Tibial artery (tissue), 4 donors: Measurements from ENCODE around the gene EHBP1L1.

ENCODE experiments used
- DNase-seq, 2 donors: peaks; one replicate each; pipeline ENCODE4 v3.0.0-alpha.2; 2019
- H3K27ac ChIP-seq, 2 donors: fragments of 200-600 bp; sonication (generic) in 1 of 2; 1 replicate in 1 of 2; 2 replicates in 1 of 2; pipeline ENCODE4 v1.5.1; 2018 to 2019; ENCODE audit warnings: mild to moderate bottlenecking in 1 of 2
- H3K27me3 ChIP-seq, 2 donors: fragments of 200-600 bp; sonication (generic) in 1 of 2; one replicate each; pipeline versions ENCODE4 v1.5.1 to v1.6.0; 2016 to 2019
- H3K36me3 ChIP-seq, 3 donors: fragments of 200-600 bp; sonication (generic) in 2 of 3; one replicate each; pipeline ENCODE4 v1.5.1; 2016 to 2019; ENCODE audit warnings: mild to moderate bottlenecking in 2 of 3
- H3K4me1 ChIP-seq, 4 donors: fragments of 200-600 bp; sonication (generic) in 2 of 4; 1 replicate in 3 of 4; 2 replicates in 1 of 4; pipeline ENCODE4 v1.5.1; 2016 to 2019
- H3K4me3 ChIP-seq, 2 donors: fragments of 200-600 bp; sonication (generic) in 1 of 2; 1 replicate in 1 of 2; 2 replicates in 1 of 2; pipeline ENCODE4 v1.5.1; 2018 to 2019; ENCODE audit warnings: mild to moderate bottlenecking in 2 of 2
- H3K9me3 ChIP-seq, 3 donors: fragments of 200-600 bp; sonication (generic) in 1 of 3; one replicate each; pipeline ENCODE4 v1.5.1; 2016 to 2019
- intact Hi-C: fragments of 100-400 bp; cut with DNase I; formaldehyde crosslinking; loops from one replicate; pipeline ENCODE4 v1.15.0; 2023; ENCODE audit warnings: low total_unique reads
- TF ChIP-seq, protein P1 (sequence below), 2 experiments: fragments of 200-600 bp in 1 of 2; fragments of 450-650 bp in 1 of 2; IDR thresholded peaks; one replicate each; pipeline ENCODE4 v1.5.1; 2017 to 2019; ENCODE audit warnings: antibody characterized with exemption in 2 of 2, mild to moderate bottlenecking in 1 of 2, moderate library complexity in 1 of 2

EHBP1L1 gene

DNA sequence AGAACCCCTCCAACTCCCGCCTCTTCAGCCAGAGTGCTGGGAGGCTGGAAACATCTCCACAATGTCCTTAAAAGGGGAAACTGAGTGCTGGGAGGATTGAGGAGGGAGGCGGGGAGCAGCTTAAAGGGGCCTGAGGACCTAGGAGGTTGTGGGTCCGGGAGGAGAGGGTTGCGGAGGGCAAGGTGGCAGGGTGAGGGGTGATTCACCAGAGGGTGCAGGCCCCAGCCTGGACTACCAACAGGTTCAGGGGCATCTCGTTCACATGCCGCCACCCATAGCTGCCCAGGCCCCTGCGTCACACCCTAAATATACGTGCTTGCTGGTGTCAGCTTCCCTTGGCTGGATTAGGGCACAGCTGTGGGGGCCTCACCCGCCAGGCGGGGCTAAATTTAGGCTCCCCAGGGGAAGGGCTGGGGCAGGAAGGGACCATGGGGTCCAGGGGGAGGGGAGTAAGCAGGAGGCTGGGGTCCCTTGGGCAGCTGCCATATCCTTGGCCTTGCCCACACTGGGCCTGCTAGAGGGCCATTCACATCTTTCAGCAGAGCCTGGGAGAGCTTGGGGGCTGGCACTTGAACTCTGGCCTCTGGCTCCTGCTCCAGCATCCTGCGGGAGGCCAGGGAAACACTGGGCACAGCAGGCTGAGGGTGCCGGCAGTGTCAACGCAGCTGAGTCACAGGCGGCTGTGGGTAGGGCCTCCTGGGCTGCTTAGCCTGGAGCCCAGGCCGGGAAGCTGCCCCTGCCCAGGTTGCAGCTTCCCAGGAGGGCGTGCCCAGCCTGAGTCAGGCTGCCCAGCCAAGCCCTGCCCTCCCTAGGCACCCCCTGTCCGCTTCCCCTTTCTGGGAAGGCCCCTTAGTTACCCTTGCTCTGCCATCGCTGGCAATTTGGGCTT is 1.3 kb downstream of the EHBP1L1 start:
- TF ChIP-seq, protein P1, sequence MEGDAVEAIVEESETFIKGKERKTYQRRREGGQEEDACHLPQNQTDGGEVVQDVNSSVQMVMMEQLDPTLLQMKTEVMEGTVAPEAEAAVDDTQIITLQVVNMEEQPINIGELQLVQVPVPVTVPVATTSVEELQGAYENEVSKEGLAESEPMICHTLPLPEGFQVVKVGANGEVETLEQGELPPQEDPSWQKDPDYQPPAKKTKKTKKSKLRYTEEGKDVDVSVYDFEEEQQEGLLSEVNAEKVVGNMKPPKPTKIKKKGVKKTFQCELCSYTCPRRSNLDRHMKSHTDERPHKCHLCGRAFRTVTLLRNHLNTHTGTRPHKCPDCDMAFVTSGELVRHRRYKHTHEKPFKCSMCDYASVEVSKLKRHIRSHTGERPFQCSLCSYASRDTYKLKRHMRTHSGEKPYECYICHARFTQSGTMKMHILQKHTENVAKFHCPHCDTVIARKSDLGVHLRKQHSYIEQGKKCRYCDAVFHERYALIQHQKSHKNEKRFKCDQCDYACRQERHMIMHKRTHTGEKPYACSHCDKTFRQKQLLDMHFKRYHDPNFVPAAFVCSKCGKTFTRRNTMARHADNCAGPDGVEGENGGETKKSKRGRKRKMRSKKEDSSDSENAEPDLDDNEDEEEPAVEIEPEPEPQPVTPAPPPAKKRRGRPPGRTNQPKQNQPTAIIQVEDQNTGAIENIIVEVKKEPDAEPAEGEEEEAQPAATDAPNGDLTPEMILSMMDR (IDR thresholded peaks at IDR 0.05) = no peak
- peak; percentile 80 to 95 for DNase-seq
- peaks cover 0 to 63% (median 41%) of the 10 kb centered on the region in 4 donors for H3K4me1 ChIP-seq

DNA sequence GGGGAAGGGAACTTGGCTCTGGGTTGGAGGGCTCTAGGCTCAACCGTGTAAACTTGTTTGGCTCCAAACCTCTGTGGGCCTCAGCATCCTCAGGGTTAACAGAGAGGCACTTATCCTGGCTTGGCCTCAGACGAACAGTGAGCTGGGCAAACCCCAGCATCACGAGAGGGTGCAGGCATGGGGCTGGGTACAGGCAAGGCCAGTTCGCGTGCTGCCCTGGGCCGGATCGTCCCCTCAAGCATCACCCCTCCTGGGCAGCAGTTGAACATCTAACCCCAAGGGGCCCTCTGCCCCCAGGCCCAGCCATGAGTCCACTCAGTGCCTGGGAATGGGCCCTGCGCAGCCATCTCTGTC is 1.9 kb downstream of the EHBP1L1 start:
- H3K4me3 ChIP-seq = peak overlapping the region; percentile 94 to 96
- H3K27me3 ChIP-seq = no peaks in the 10 kb centered on the region
- H3K27ac ChIP-seq = peak overlapping the region; percentile 93 to 98
- DNase-seq = no peak
- H3K9me3 ChIP-seq = no peaks in the 10 kb centered on the region
- intact Hi-C loops = no loop called here
- TF ChIP-seq, protein P1 (IDR thresholded peaks at IDR 0.05) = no peak
- H3K36me3 ChIP-seq = peaks cover 36 to 42% (median 41%) of the 10 kb centered on the region in 3 donors
- peaks cover 0 to 61% (median 40%) of the 10 kb centered on the region in 4 donors for H3K4me1 ChIP-seq

More for the DNA sequence above, 1.3 kb downstream of the EHBP1L1 start:
- peak overlapping the region; percentile 93 to 98 for H3K27ac ChIP-seq
- no peaks in the 10 kb centered on the region for H3K9me3 ChIP-seq
- peaks cover 32 to 41% (median 35%) of the 10 kb centered on the region in 3 donors for H3K36me3 ChIP-seq
- intact Hi-C loops = no loop called here
- peak overlapping the region; percentile 94 to 96 for H3K4me3 ChIP-seq
- no peaks in the 10 kb centered on the region for H3K27me3 ChIP-seq

DNA sequence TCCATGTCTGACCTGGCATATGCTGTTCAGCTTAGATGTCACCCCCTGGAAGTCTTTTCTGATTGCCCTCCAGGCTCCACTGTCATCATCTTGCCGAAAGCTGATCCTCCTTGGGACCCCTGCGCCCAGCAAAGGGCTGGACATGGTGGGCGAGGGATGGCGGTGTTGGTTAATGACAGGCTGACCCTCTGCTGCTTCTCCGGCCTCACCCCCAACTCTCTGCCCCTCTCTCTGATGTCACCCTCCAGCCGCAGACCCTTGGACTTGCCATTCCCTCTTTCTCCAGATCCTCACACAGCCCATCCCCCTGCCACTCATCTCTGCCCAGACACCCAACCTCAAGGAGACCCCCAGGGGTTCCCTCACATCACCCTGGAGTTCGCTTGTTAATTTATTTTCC is 2.3 kb downstream of the EHBP1L1 start:
- no peaks in the 10 kb centered on the region for H3K9me3 ChIP-seq
- TF ChIP-seq, protein P1 (IDR thresholded peaks at IDR 0.05) = no peak
- no peak for DNase-seq
- intact Hi-C loops = no loop called here
- peak overlapping the region; percentile 94 to 96 for H3K4me3 ChIP-seq
- peak overlapping the region; percentile 93 to 98 for H3K27ac ChIP-seq
- H3K27me3 ChIP-seq = no peaks in the 10 kb centered on the region
- peaks cover 0 to 58% (median 38%) of the 10 kb centered on the region in 4 donors for H3K4me1 ChIP-seq
- H3K36me3 ChIP-seq = peaks cover 36 to 46% (median 43%) of the 10 kb centered on the region in 3 donors

DNA sequence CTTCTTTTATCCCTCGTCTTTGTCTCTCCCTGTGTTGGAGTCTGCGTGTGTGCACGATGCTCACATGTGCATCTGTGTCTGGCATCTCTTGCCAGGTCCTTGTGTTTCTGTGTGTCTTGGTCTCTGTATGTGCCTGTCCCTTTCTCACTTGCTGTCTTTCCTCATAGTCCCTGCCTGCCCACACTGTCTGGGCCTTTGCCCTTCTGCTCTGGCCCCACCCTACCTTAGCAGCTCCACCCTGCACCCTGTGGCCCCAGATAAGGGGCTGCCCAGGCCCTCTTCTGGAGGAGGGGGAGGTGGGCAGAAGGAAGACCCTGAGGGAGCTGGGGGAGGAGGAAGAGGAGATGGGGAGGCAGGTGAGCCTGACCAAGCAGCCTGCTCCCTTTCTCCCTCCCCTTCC is 2.8 kb downstream of the EHBP1L1 start:
- DNase-seq = no peak
- Histone ChIP-seq H3K4me3 (peak overlapping the region in 1 of 2 donors; percentile 96), H3K36me3 (peaks cover 39 to 51% (median 49%) of the 10 kb centered on the region in 3 donors), H3K9me3 (no peaks in the 10 kb centered on the region), H3K27ac (peak overlapping the region; percentile 93 to 98), H3K4me1 (peaks cover 0 to 53% (median 33%) of the 10 kb centered on the region in 4 donors), H3K27me3 (no peaks in the 10 kb centered on the region)
- intact Hi-C loops = no loop called here
- TF ChIP-seq, protein P1 (IDR thresholded peaks at IDR 0.05) = no peak

DNA sequence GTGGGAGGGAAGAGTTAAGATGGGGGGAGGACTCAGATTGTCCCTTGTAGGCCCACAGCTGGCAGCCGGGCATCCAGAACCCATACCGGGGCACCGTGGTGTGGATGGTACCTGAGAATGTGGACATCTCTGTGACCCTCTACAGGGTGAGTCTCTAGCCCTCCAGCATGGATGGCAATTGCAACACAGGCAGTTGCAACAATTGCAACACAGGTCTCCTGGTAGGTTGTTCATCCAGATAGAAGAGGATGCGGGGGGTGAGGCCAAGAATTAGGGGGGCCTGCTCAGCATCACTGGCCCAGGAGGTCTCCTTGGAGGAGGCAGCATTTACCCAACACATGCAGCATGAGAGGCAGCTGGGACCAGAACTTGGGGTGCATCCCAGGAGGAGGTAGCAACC is 3.4 kb downstream of the EHBP1L1 start:
- Histone ChIP-seq H3K27ac (peak overlapping the region; percentile 93 to 98), H3K4me3 (no peak overlapping the region), H3K9me3 (no peaks in the 10 kb centered on the region), H3K27me3 (no peaks in the 10 kb centered on the region), H3K36me3 (peaks cover 45 to 58% (median 55%) of the 10 kb centered on the region in 3 donors), H3K4me1 (peaks cover 0 to 49% (median 31%) of the 10 kb centered on the region in 4 donors)
- TF ChIP-seq, protein P1 (IDR thresholded peaks at IDR 0.05) = no peak
- no peak for DNase-seq
- intact Hi-C loops = no loop called here
